Vagina (tissue), 2 donors: ENCODE data around the gene BCL2L13. TPM values are rescaled to one million over a fixed set of nuclear protein-coding genes. Genes with fewer than 3 reads are reported as not detected.

Experiments used
- DNase-seq, 2 donors: peaks; one replicate each; pipeline ENCODE4 v3.0.0-alpha.2; 2017; ENCODE audit errors: extremely low spot score in 2 of 2
- H3K27ac ChIP-seq: fragments of 200-600 bp; sonication (generic); one replicate; pipeline ENCODE4 v1.5.1; 2019
- H3K27me3 ChIP-seq: fragments of 200-600 bp; sonication (generic); one replicate; pipeline ENCODE4 v1.5.1; 2019
- H3K36me3 ChIP-seq, 2 donors: fragments of 200-600 bp; sonication (generic); one replicate each; pipeline ENCODE4 v1.5.1; 2017 to 2019
- H3K4me1 ChIP-seq: fragments of 200-600 bp; sonication (generic); one replicate; pipeline ENCODE4 v1.5.1; 2019
- H3K4me3 ChIP-seq, 2 donors: fragments of 200-600 bp; sonication (generic); 1 replicate in 1 of 2; 2 replicates in 1 of 2; pipeline ENCODE4 v1.5.1; 2016 to 2019
- H3K9me3 ChIP-seq: fragments of 200-600 bp; sonication (generic); one replicate; pipeline ENCODE4 v1.5.1; 2019
- POLR2A ChIP-seq, 2 donors: fragments of 450-650 bp; IDR thresholded peaks; one replicate each; pipeline ENCODE4 v1.6.1; 2017; ENCODE audit warnings: antibody characterized with exemption in 2 of 2, mild to moderate bottlenecking in 2 of 2, moderate library complexity in 2 of 2
- POLR2AphosphoS5 ChIP-seq, 2 donors: sonication (generic); formaldehyde crosslinking; IDR thresholded peaks; one replicate each; pipeline ENCODE4 v1.9.0; 2017; ENCODE audit warnings: antibody characterized with exemption in 2 of 2, mild to moderate bottlenecking in 2 of 2, low read depth in 1 of 2; ENCODE audit not compliant: insufficient read depth in 1 of 2
- intact Hi-C: fragments of 100-400 bp; cut with DNase I; formaldehyde crosslinking; loops from one replicate; pipeline ENCODE4 v1.15.1; 2023
- total RNA-seq: library from RNA; depleted of rRNA; stranded (reverse); fragments of >200 nt; gene quantifications from one replicate; pipeline ENCODE4 v1.2.3, GENCODE V29; 2016
- TF ChIP-seq, protein P1 (sequence below), 3 experiments: fragments of 450-650 bp in 2 of 3; fragments of 200-600 bp in 1 of 3; sonication (generic) in 1 of 3; IDR thresholded peaks; one replicate each; pipeline ENCODE4 v1.5.1; 2017 to 2019; ENCODE audit warnings: antibody characterized with exemption in 3 of 3, mild to moderate bottlenecking in 2 of 3, moderate library complexity in 2 of 3

BCL2L13 gene
- total RNA-seq, 1 donor from 2014 or later = 41.3 TPM

DNA sequence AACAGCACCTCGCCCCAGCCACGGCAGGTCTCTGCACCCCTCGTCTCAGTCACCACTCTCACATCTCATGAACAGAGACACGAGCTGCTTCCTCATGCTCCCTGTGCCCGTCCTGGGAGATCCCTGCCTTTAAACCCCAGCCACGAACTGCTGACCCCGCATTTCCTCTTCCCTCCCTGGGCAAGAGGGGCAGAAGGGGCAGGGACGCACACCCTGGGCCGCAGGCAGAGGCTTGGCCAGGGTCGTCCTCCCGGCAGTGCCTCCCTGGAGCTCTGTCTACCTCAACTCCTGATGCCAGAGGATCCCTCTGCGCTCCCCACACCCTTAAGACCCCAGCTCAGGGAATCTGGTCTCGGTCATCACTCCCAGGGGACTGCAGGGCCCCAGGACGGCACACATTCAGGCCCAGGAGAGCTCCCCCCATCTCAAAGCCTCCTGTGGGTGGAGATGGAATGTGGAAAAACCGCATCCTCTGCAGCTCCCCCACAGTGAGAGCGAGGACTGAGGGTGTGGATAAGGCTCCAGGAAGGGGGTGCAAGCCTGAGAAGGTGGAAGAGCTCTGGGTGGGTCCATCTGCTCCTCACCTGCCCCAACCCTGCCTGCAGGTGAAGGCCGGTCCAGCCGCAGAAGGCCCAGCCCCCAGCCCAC is 134.5 kb downstream of the BCL2L13 start:
- DNase-seq = no peak
- Histone ChIP-seq H3K36me3 (no peaks in the 10 kb centered on the region), H3K9me3 (no peaks in the 10 kb centered on the region), H3K4me3 (peak overlapping the region; percentile 62 to 76), H3K4me1 (peaks cover 26% of the 10 kb centered on the region), H3K27ac (no peak overlapping the region), H3K27me3 (no peaks in the 10 kb centered on the region)
- TF ChIP-seq POLR2AphosphoS5 (IDR thresholded peaks at IDR 0.05; ENCODE audit: insufficient read depth in 1 of 2, low read depth in 1 of 2) (no peak), POLR2A (IDR thresholded peaks at IDR 0.05) (no peak)
- TF ChIP-seq, protein P1, sequence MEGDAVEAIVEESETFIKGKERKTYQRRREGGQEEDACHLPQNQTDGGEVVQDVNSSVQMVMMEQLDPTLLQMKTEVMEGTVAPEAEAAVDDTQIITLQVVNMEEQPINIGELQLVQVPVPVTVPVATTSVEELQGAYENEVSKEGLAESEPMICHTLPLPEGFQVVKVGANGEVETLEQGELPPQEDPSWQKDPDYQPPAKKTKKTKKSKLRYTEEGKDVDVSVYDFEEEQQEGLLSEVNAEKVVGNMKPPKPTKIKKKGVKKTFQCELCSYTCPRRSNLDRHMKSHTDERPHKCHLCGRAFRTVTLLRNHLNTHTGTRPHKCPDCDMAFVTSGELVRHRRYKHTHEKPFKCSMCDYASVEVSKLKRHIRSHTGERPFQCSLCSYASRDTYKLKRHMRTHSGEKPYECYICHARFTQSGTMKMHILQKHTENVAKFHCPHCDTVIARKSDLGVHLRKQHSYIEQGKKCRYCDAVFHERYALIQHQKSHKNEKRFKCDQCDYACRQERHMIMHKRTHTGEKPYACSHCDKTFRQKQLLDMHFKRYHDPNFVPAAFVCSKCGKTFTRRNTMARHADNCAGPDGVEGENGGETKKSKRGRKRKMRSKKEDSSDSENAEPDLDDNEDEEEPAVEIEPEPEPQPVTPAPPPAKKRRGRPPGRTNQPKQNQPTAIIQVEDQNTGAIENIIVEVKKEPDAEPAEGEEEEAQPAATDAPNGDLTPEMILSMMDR (IDR thresholded peaks at IDR 0.05) = no peak
- intact Hi-C loops = loop anchor here (2.0 kb wide), 1 partner anchor 48 kb away; no protein-coding TSS in a partner anchor

DNA sequence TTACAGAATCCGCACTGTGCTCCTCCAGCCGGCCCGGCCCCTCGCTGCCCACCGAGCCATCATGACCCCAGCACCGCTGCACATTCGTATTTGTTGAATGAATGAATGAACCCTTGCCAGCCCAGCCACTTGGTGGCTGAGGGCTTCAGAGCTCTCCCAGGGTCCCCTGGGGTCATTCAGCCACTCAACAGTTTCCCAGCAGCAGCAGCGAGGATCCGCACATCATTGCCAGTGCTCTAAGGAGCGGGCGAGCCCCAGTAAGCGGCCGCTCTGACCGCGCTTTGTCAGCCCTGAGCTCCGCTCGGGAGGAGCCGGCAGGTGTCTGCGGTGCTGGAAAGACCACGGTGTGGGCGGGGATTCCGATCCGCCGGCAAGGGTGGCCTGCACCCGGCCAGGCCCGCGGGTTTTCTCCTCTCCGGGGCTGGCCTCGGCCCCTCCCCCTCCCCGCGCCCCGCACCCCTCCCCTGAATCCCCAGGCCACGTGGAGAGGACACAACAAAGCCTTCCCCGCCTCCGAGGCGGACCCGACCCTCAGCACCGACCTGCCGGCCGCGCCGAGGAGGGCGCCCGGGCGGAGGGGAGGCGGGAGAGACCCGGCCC is 135.1 kb downstream of the BCL2L13 start:
- intact Hi-C loops = loop anchor here (2.0 kb wide), 1 partner anchor 49 kb away; no protein-coding TSS in a partner anchor
- no peaks in the 10 kb centered on the region for H3K9me3 ChIP-seq
- DNase-seq = no peak
- peaks cover 26% of the 10 kb centered on the region for H3K4me1 ChIP-seq
- no peaks in the 10 kb centered on the region for H3K36me3 ChIP-seq
- no peak for TF ChIP-seq POLR2AphosphoS5 (IDR thresholded peaks at IDR 0.05; ENCODE audit: insufficient read depth in 1 of 2, low read depth in 1 of 2)
- TF ChIP-seq, protein P1 (IDR thresholded peaks at IDR 0.05) = no peak
- TF ChIP-seq POLR2A (IDR thresholded peaks at IDR 0.05) = no peak
- peak overlapping the region; percentile 62 to 76 for H3K4me3 ChIP-seq
- no peaks in the 10 kb centered on the region for H3K27me3 ChIP-seq
- peak overlapping the region; percentile 70 for H3K27ac ChIP-seq

DNA sequence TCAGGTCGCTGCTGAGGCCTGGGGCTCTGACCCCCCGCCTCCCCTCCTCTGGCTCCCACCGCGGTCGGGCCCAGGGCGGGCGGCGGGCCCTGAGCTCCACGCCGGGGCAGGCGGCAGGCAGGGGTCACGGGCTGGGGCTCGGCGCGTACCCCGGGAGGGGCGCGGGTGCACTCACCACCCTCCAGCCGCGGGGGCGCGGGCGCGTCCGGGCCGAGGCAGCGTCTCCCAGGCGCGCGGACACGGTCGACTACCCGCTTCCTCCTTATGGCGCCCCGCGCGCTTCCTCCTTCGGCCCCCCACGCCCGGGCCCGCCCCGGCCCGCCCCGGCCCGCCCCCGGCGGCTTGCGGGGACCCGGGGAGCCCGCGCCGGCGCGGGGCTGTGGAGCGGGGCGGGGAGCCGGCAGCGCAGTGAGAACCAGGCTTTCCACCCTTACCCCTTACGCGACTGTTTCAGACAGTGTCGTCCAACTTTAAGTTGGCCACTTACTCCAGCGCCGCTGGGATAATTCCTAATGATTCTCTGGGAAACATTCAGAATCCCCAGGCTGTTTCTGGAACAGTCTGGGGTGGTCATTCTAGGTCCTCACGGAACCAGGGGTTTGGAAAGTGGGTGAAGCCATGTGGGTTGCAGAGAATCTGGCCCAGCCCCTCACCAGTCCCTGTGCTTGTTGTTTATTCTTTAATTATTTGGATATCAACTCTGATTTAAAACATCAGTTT is 135.8 kb downstream of the BCL2L13 start, which contains the start of gene BID:
Gene BID (minus strand): TSS at position 264 of the 720 bp plus-strand sequence. CDS start 24,353 bp downstream, outside the sequence.
- TF ChIP-seq, protein P1 (IDR thresholded peaks at IDR 0.05) = no peak
- no peak for TF ChIP-seq POLR2AphosphoS5 (IDR thresholded peaks at IDR 0.05; ENCODE audit: insufficient read depth in 1 of 2, low read depth in 1 of 2)
- TF ChIP-seq POLR2A (IDR thresholded peaks at IDR 0.05) = no peak
- Histone ChIP-seq H3K27ac (peak within 1 kb of the TSS; percentile 70), H3K36me3 (no peaks in the 10 kb centered on the region), H3K9me3 (no peaks in the 10 kb centered on the region), H3K4me3 (peak within 1 kb of the TSS; percentile 62 to 76), H3K27me3 (no peaks in the 10 kb centered on the region), H3K4me1 (peaks cover 26% of the 10 kb centered on the region)
- intact Hi-C loops = no loop called here
- no peak for DNase-seq

DNA sequence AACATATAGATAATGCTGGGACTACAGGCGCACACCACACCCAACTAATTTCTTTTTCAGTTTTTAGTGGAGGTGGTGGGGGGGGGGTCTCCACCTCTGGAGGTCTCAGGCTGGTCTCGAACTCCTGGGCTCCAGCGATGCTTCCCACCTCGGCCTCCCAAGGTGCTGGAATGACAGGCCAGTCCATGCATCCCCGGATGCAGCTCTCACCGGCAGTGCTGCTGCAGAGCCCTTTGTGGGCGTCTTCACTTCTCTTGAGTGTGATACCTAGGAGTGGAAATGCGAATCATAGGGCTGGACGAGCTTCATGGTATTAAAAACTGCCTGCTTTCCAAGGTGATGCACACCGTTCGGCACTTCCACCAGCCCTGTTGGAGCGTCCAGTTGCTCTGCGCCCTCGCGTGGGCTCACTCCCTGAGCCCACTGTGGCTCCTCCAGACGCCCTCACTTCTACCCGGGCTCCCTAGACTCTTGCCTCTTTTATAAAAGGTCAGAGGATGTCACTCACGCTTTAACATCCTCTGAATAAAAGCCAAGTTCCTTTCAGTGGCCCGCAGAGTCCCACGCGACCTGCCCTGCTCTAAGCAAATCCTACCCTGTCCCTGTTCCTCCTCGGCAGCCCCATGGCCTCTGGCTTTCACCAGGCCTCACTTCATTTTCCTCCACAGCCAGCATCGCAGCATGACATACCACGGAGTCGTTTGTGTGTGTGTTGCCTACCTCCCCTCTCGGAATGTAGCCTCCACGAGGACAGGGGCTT is 136.5 kb downstream of the BCL2L13 start:
- H3K27ac ChIP-seq = peak overlapping the region; percentile 11
- H3K4me3 ChIP-seq = peak overlapping the region; percentile 62 to 76
- no peaks in the 10 kb centered on the region for H3K36me3 ChIP-seq
- H3K4me1 ChIP-seq = peaks cover 26% of the 10 kb centered on the region
- intact Hi-C loops = no loop called here
- TF ChIP-seq POLR2A (IDR thresholded peaks at IDR 0.05) (no peak), POLR2AphosphoS5 (IDR thresholded peaks at IDR 0.05; ENCODE audit: insufficient read depth in 1 of 2, low read depth in 1 of 2) (no peak)
- TF ChIP-seq, protein P1 (IDR thresholded peaks at IDR 0.05) = no peak
- H3K27me3 ChIP-seq = no peaks in the 10 kb centered on the region
- DNase-seq = no peak
- no peaks in the 10 kb centered on the region for H3K9me3 ChIP-seq
